Activated naive CD4-positive, alpha-beta T cell treated with anti-CD3 and anti-CD28 coated beads, Interleukin-2, amount 50 U/mL, for 24 hours (primary cell): ENCODE measurements around the gene BMP8B.
"Not testable (repeated sequence)": the region's sequence is repeated elsewhere in the genome, so short reads cannot be mapped to it uniquely, and the experiment has no call there.

ENCODE experiments used
- H3K27ac Mint-ChIP-seq: one replicate; pipeline ENCODE4 v1.8.0; 2021; ENCODE audit warnings: mild to moderate bottlenecking, mixed read lengths
- H3K27me3 Mint-ChIP-seq: one replicate; pipeline ENCODE4 v1.8.0; 2021; ENCODE audit warnings: mixed read lengths
- H3K36me3 Mint-ChIP-seq: one replicate; pipeline ENCODE4 v1.8.0; 2021; ENCODE audit warnings: mixed read lengths
- H3K4me1 Mint-ChIP-seq: one replicate; pipeline ENCODE4 v1.8.0; 2021; ENCODE audit warnings: mixed read lengths
- H3K4me3 Mint-ChIP-seq: one replicate; pipeline ENCODE4 v1.8.0; 2021; ENCODE audit warnings: mild to moderate bottlenecking, mixed read lengths
- H3K9me3 Mint-ChIP-seq: one replicate; pipeline ENCODE4 v1.8.0; 2021; ENCODE audit warnings: mixed read lengths

The BMP8B gene

DNA sequence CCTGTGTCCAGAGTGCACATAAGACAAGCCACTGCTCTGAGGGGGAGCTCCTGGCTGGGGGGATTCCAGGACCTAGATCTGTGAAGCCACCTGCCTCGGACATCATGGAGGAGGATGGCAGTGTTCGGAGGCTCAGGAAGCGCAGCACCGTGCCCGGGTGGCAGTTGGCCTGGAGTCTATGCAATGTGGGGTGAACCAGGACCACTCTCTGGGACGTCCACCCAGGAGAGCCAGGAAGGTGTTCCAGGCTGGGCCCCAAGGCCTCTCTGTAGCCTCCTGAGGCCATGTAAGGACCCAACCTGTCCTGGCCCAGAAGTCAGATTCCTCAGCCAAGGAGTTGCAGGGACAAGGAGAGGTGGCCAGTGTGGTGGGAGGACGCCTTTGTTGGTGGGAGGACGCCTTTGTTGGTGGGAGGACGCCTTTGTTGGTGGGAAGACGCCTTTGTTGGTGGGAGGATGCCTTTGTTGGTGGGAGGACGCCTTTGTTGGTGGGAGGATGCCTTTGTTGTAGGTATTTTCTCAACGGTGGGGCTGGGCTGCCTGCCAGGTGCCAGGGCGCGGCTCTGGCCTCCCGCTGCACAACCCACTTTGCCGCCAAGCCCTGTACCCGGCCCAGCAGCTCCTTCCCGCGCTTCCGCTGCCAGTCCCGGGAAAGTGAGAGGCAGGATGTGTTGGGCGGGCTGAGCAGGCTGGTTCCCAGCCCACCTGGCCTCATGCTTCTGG, 30.6 kb upstream of the BMP8B start:
- H3K27ac Mint-ChIP-seq: no peak overlapping the region
- peaks cover 8% of the 10 kb centered on the region for H3K4me1 Mint-ChIP-seq
- H3K9me3 Mint-ChIP-seq: no peaks in the 10 kb centered on the region
- no peaks in the 10 kb centered on the region for H3K36me3 Mint-ChIP-seq
- no peak overlapping the region for H3K4me3 Mint-ChIP-seq
- H3K27me3 Mint-ChIP-seq: peaks cover 2% of the 10 kb centered on the region

DNA sequence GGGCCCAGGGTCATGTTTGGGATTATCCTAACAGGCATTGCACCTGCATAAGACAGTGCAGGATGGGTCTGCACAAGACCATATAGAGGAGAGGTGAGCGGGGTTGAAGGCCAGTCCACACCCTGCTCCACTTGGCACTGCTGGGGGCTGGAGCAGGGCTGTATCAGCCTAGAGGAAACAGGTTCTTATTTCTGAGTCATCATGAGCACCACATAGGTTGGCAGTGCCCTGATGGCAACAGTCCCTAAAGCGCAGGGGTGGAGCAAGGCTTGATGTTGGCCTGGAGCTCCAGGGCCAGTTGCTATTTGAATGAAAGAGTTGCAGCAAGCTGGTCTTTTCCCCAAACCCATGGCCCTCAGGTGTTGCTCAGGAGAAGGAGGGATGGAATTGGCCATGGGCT, 29.8 kb upstream of the BMP8B start:
- Mint-ChIP-seq H3K27me3 (peaks cover 2% of the 10 kb centered on the region), H3K27ac (no peak overlapping the region), H3K4me1 (peaks cover 8% of the 10 kb centered on the region), H3K36me3 (no peaks in the 10 kb centered on the region), H3K4me3 (no peak overlapping the region), H3K9me3 (no peaks in the 10 kb centered on the region)

DNA sequence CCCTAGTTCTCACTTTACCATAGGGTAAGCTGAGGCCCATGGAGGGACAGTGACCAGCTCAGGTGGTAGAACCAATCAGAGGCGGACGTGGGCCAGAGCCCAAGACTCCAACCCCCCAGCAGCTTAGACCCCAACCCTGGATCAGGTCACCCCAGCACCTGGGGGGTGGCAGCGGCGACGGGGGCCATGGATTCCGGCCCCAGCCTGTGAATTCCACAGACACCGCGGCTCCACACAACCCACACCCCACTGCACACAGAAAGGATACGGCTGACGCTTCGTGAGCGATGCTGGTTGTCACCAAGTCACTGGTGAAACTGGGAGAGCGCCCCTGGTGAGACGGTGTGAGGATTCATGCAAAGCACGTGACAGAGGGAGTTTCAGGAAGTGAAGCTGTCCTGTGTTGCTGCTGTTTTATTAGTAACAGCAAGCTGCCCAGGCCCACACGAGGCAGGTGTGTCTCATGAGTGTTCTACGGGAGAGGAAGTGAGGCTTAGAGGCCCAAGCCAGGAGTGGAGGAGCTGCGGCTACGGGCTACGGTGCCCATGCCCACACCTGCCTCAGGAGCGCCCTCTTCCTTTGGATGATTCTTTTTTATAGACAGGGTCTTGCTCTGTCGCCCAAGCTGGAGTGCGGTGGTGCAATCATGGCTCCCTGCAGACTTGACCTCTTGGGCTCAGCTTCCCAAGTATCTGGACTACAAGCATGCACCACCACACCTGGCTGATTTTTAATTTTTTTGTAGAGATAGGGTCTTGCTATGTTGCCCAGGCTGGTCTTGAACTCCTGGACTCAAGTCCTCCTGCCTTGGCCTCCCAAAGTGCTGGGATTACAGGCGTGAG, 28.6 kb upstream of the BMP8B start:
- peak overlapping the region; percentile 84 for H3K27ac Mint-ChIP-seq
- peak overlapping the region; percentile 81 for H3K4me3 Mint-ChIP-seq
- H3K4me1 Mint-ChIP-seq, H3K36me3 Mint-ChIP-seq, H3K9me3 Mint-ChIP-seq, H3K27me3 Mint-ChIP-seq: not testable (repeated sequence)

DNA sequence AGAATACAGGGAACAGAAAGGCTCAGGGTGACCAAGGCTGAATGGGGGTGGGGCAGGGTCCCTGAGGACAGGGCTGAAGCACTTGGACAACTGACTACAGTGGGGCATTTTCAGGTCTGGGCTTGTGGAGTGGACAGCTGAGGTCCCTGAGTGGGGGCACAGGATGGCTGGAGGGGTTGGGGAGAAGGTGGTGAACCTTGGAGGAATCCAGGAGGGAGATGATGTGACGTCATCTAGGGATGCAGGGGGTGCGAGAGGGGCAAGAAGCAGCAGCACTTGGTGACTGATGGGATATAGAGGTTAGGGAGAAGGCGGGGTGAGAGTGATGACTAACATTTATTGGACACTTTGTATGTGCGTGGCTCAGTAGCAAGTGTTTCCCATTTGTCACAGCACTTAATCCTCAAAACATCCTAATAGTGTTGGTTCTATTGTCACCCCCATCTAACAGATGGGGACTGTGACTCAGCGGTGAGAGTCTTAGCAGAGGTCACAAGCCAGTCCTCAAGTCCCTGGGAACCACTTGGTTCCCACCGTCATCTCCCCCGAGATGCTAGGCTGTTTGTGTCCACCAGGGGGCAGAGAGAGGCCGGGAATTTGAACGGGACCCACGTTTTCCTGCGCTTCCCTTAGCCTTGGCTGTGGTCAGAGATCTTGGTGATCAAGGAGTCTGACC, 27.9 kb upstream of the BMP8B start:
- H3K4me3 Mint-ChIP-seq: peak overlapping the region; percentile 81
- peaks cover 2% of the 10 kb centered on the region for H3K27me3 Mint-ChIP-seq
- no peaks in the 10 kb centered on the region for H3K36me3 Mint-ChIP-seq
- H3K27ac Mint-ChIP-seq: no peak overlapping the region
- H3K4me1 Mint-ChIP-seq: peaks cover 8% of the 10 kb centered on the region
- H3K9me3 Mint-ChIP-seq: no peaks in the 10 kb centered on the region

DNA sequence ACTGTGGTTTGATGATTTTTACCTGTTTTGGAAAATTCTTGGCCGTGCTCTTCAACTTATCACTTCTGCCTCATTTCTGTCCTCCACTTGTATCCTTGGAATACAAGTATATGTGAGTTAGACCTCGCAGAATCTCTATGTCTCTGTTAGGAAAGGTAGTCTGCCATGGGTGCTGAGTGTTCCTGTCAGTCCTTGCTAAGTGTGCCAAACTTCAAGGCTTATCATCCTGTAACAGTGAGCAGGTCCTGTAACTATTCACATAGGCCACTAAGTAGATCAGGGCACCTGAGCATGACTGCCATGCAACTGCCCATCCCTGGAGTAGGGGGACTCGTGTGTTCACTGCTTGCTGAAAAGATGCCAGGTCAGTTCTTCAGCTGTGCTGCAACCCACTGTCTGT, 24.2 kb upstream of the BMP8B start:
- H3K4me1 Mint-ChIP-seq: peaks cover 8% of the 10 kb centered on the region
- H3K9me3 Mint-ChIP-seq: no peaks in the 10 kb centered on the region
- no peak overlapping the region for H3K4me3 Mint-ChIP-seq
- H3K36me3 Mint-ChIP-seq: no peaks in the 10 kb centered on the region
- peaks cover 2% of the 10 kb centered on the region for H3K27me3 Mint-ChIP-seq
- H3K27ac Mint-ChIP-seq: no peak overlapping the region

DNA sequence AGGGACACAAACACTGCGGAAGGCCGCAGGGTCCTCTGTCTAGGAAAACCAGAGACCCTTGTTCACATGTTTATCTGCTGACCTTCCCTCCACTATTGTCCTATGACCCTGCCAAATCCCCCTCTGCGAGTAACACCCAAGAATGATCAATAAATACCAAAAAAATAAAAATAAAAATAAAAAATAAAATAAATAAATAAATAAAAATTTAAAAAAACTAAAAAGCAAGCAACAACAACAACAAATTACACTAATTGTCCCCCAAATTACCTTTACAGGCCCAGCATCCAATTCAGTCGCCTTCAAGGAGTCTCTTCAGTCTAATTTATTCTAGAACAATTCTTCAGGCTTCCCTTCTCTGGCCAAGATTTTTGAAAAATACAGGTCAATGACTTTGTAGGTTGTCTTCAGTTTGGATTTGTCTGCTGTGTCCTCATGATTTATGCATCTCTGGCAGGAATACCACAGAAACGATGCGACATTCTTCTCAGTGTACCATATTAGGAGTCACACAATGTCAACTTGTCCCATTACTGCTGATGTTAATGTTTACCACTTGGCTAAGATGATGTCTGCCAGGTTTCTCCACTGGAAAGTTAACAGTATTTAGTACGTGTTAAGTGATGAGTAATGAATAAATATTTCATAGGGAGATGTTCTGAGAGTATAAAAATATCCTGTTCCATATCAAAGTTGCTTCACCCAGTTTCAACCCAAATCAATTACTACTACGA, 20.3 kb upstream of the BMP8B start:
- H3K4me3 Mint-ChIP-seq: no peak overlapping the region
- no peaks in the 10 kb centered on the region for H3K4me1 Mint-ChIP-seq
- H3K9me3 Mint-ChIP-seq: no peaks in the 10 kb centered on the region
- H3K27me3 Mint-ChIP-seq: no peaks in the 10 kb centered on the region
- H3K27ac Mint-ChIP-seq: no peak overlapping the region
- H3K36me3 Mint-ChIP-seq: peaks cover 9% of the 10 kb centered on the region

DNA sequence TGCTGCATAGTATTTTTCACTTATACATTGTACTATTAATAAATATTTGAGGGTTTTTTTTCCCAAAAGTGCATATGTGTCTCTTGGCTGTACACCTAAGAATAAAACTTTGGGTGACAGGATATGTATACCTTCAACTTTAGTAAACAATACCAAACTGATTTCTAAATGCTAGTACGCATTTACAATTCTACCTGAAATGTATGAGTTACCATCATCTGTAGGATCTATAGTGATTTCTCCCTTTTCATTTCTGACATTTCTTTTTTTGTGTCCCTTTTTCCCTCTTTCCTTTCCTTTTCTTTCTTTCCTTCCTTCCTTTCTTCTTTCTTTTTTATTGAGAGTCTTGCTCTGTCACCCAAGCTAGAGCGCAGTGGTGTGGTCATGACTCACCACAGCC, 16.7 kb upstream of the BMP8B start:
- no peak overlapping the region for H3K4me3 Mint-ChIP-seq
- no peak overlapping the region for H3K27ac Mint-ChIP-seq
- no peaks in the 10 kb centered on the region for H3K4me1 Mint-ChIP-seq
- H3K36me3 Mint-ChIP-seq: peaks cover 9% of the 10 kb centered on the region
- H3K27me3 Mint-ChIP-seq: no peaks in the 10 kb centered on the region
- no peaks in the 10 kb centered on the region for H3K9me3 Mint-ChIP-seq

DNA sequence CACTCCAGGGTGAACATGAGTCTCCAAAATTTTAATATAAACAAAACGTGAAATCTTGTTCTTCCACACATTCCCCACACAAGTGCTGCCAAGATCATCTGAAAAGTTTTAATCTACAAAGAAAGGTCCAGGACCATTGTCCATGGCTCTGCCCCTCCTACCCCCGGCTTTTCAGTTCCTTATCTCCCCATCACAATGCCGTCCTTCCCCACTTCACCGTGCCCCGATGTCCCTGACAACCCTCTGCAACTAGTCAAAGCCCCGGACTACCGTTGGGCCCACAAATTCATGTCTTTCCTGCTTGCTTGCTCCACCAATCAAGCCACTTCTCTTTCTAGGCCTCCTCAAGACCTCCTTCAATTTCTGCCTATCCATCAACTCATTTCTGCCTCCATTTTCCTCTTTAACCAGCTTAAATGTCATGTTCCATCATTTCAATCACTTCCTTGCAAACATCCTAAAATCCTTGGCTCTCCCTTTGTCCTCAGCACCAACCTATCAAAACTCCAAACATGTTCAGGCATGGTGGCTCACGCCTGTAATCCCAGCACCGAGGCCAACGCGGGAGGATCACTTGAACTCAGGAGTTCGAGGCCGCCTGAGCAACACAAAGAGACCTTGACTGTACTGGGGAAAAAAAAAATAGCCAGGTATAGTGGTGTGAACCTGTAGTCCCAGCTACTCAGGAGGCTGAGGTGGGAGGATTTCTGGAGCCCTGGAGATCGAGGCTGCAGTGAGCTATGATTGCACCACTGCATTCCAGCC, 14.0 kb upstream of the BMP8B start:
- Mint-ChIP-seq H3K4me3 (no peak overlapping the region), H3K4me1 (peaks cover 14% of the 10 kb centered on the region), H3K27me3 (no peaks in the 10 kb centered on the region), H3K36me3 (peaks cover 9% of the 10 kb centered on the region), H3K9me3 (no peaks in the 10 kb centered on the region), H3K27ac (no peak overlapping the region)

DNA sequence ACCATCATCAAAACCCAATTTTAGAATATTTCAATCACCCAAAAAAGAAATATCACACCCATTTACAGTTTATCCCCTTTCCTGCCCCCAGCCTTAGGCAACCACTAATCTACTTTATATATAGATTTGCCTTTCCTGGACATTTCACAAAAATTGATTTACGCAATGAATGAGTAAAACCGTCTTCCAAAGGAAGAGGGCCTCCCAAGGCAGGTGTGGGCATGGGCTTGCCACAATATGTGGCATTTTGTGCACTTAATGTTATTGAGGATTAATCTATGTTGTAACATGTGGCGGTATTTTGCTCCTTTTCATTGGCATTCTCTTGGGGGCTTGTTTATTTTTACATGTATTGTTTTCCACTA, 11.8 kb upstream of the BMP8B start:
- peaks cover 5% of the 10 kb centered on the region for H3K36me3 Mint-ChIP-seq
- no peak overlapping the region for H3K4me3 Mint-ChIP-seq
- H3K27ac Mint-ChIP-seq: no peak overlapping the region
- H3K27me3 Mint-ChIP-seq: no peaks in the 10 kb centered on the region
- H3K9me3 Mint-ChIP-seq: no peaks in the 10 kb centered on the region
- peaks cover 14% of the 10 kb centered on the region for H3K4me1 Mint-ChIP-seq

DNA sequence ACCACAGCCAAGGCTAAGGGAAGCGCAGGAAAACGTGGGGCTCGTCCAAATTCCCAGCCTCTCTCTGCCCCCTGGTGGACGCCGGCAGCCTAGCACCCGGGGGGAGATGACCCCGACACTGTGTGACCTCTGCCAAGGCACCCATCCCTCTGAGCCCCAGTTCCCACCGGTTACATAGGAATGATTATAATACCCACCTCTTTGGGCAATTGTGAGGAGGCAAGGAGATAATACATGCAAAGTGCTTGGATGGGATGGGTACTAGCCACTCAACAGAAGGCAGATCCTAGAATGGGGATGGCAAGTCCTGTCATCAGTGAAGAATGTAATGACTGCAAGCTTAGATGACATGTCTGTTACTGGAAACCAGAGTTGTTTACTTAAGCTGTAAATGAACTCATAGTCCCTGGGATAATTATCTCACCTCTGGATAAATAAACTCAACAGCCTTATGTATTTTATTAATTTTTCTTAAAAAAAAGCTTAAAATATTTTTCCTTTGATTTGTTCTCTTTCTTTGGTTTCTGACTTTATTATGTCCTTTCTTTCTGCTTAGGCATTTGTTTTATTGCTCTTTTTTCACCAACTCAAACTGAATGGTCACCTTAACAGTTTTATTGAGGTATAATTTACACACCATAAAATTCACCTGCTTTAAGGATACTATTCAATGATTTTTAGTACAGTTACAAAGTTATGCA, 11.3 kb upstream of the BMP8B start:
- Mint-ChIP-seq H3K4me3 (peak overlapping the region; percentile 73), H3K36me3 (peaks cover 2% of the 10 kb centered on the region), H3K4me1 (peaks cover 14% of the 10 kb centered on the region), H3K27ac (peak overlapping the region; percentile 17), H3K27me3 (no peaks in the 10 kb centered on the region), H3K9me3 (no peaks in the 10 kb centered on the region)

DNA sequence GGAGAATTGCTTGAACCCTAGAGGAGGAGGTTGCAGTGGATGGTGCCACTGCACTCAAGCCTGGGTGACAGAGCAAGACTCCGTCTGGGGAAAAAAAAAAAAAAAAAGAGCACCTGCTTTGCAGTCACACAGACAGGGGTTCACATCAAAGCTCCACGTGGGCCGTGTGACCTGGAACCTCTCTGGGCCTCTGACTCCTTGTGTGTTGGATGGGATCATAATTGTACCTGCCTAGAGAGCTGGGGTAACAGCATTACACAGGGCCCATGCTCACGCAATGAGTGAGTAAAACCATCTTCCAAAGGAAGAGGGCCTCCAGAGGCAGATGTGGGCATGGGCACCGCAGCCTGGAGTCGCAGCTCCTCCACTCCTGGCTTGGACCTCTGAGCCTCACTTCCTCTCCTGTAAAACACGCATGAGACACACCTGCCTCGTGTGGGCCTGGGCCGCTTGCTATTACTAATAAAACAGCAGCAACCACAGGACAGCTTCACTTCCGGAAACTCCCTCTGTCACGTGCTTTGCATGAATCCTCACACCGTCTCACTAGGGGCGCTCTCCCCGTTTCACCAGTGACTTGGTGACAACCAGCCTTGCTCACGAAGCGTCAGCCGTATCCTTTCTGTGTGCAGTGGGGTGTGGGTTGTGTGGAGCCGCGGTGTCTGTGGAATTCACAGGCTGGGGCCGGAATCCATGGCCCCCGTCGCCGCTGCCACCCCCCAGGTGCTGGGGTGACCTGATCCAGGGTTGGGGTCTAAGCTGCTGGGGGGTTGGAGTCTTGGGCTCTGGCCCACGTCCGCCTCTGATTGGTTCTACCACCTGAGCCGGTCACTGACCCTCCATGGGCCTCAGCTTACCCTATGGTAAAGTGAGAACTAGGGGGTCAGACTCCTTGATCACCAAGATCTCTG, 10.4 kb upstream of the BMP8B start:
- Mint-ChIP-seq H3K4me1 (peaks cover 14% of the 10 kb centered on the region), H3K4me3 (peak overlapping the region; percentile 73), H3K27ac (peak overlapping the region; percentile 80)
- H3K36me3 Mint-ChIP-seq, H3K27me3 Mint-ChIP-seq, H3K9me3 Mint-ChIP-seq: not testable (repeated sequence)

DNA sequence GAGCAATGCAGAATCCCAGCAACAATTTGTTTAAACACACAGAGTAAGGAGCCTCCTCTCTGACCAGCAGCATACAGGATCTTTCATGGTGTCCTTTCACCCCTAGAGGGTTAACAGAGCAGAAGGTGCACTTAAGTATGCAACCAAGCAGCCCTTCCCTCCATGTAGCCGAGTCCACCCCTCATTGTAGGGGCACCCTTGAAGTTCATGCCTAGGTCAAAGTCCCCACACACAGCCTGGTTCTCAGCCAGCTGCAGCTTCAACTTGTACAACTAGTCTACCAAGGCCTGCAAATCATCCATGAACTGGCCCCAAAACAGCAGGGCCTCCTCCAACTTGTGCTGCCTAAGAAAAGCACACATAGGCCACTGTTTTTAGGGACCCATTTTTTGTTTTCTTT, 7.0 kb upstream of the BMP8B start:
- no peaks in the 10 kb centered on the region for H3K36me3 Mint-ChIP-seq
- H3K27me3 Mint-ChIP-seq: peaks cover 5% of the 10 kb centered on the region
- no peak overlapping the region for H3K27ac Mint-ChIP-seq
- no peaks in the 10 kb centered on the region for H3K9me3 Mint-ChIP-seq
- H3K4me1 Mint-ChIP-seq: peaks cover 19% of the 10 kb centered on the region
- no peak overlapping the region for H3K4me3 Mint-ChIP-seq

DNA sequence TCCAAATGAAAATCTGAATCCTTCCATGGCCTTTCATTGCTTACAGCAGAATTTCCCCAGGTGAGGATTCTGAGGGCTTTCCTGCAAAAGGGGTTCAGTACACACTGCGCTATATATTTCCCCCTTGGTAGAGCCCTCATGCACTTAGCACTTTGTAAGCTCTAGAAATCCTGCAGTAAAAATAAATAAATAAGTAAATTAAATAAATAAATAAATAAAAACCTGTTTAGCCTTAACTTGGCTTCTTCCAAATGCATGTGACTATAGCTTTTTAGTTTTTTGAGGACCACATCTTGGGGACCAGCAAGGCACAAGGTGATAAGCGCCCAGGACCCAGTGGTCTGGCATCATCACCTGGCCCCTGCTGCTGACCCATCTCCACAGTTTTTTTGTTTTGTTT, 3.2 kb upstream of the BMP8B start:
- Mint-ChIP-seq H3K9me3 (no peaks in the 10 kb centered on the region), H3K4me3 (no peak overlapping the region), H3K27ac (no peak overlapping the region), H3K27me3 (peaks cover 13% of the 10 kb centered on the region), H3K4me1 (peaks cover 9% of the 10 kb centered on the region), H3K36me3 (no peaks in the 10 kb centered on the region)
